ENCODE results near the gene GHDC. TPM values are rescaled to one million over a fixed set of nuclear protein-coding genes. Genes with fewer than 3 reads are reported as not detected.

The GHDC gene
- total and polyA plus RNA-seq, 2 of the 8 experiments (the other 6 are each of a cell fraction or from before 2014, with no cell fraction given) = 7.4 to 8.1 TPM

GRCh38 chr17:42163113-42163512 is 31.2 kb downstream of the GHDC start:
- Histone ChIP-seq H4K20me1 (replicated peaks in 1 of 2; ENCODE audit: control insufficient read depth in 1 of 2, insufficient read depth in 2 of 2, low read length in 2 of 2) (no peaks in the 10 kb centered on the region), H3K4me1 (replicated peaks in 1 of 4; ENCODE audit: control insufficient read depth in 3 of 4, insufficient read depth in 4 of 4, low read length in 3 of 4) (no peaks in the 10 kb centered on the region; a peak in 2 of 7 replicates), H2BK5ac (ENCODE audit: low read depth, low read length) (no peak overlapping the region), H2BK20ac (ENCODE audit: low read length) (no peak overlapping the region; the same call in 1 of the 2 replicates), H2AFZ (ENCODE audit: low read length) (no peak overlapping the region), H3K4me3 (ENCODE audit: extremely low read depth in 1 of 4, insufficient read depth in 2 of 4, low read depth in 3 of 4, low read length in 4 of 4) (no peak overlapping the region), H4K8ac (ENCODE audit: extremely low read depth, insufficient read depth, low read length) (peak overlapping the region; percentile 87; the same call in 1 of the 2 replicates), H2AK5ac (ENCODE audit: low read depth, low read length) (no peak overlapping the region), H3K27me3 (replicated peaks in 1 of 4; ENCODE audit: control insufficient read depth in 3 of 4, extremely low read depth in 1 of 4, insufficient read depth in 3 of 4, low read length in 3 of 4) (no peaks in the 10 kb centered on the region), H2BK120ac (replicated peaks; ENCODE audit: low read depth, low read length) (no peak overlapping the region), H3K14ac (ENCODE audit: insufficient read length) (no peak overlapping the region), H3K79me2 (ENCODE audit: control insufficient read depth in 1 of 2, insufficient read depth in 2 of 2, low read length in 2 of 2) (no peaks in the 10 kb centered on the region), H4K91ac (replicated peaks; ENCODE audit: insufficient read length, low read length) (no peak overlapping the region), H3K4ac (replicated peaks; ENCODE audit: insufficient read length, low read depth, low read length) (no peak overlapping the region), H2BK15ac (ENCODE audit: low read length) (no peak overlapping the region), H3K36me3 (ENCODE audit: control insufficient read depth in 2 of 4, insufficient read depth in 4 of 4, low read length in 3 of 4) (no peaks in the 10 kb centered on the region), H3K27ac (ENCODE audit: low read depth, low read length) (no peak overlapping the region), H4K5ac (ENCODE audit: insufficient read length, low read depth, low read length) (no peak overlapping the region), H3K9me3 (ENCODE audit: insufficient read depth in 2 of 2, low read depth in 1 of 2, low read length in 1 of 2) (no peaks in the 10 kb centered on the region), H3K56ac (replicated peaks; ENCODE audit: insufficient read length, low read depth, low read length) (no peak overlapping the region), H2BK12ac (ENCODE audit: low read depth, low read length) (no peak overlapping the region), H3K79me1 (ENCODE audit: low read depth, low read length) (no peaks in the 10 kb centered on the region), H3K23me2 (ENCODE audit: low read depth, low read length) (no peaks in the 10 kb centered on the region), H3K18ac (ENCODE audit: extremely low read depth, low read length) (no peak overlapping the region), H3K23ac (ENCODE audit: insufficient read length) (no peak overlapping the region), H3K4me2 (ENCODE audit: insufficient read depth in 1 of 2, low read depth in 2 of 2, low read length in 2 of 2) (no peak overlapping the region), H3K9ac (replicated peaks in 1 of 4; ENCODE audit: extremely low read depth in 1 of 4, low read depth in 3 of 4, low read length in 3 of 4) (no peak overlapping the region)
- ChIA-PET POLR2A (ENCODE audit: partially characterized antibody) (interaction anchor here (0.7 to 1.0 kb wide), 2 partner anchors 9 to 42 kb away, joined by 3 read pairs; partner anchors contain the start of gene KAT2A), CTCF (ENCODE audit: partially characterized antibody) (interaction anchor here (1.0 to 3.9 kb wide), 25 partner anchors 8 to 146 kb away, joined by 3 to 34 read pairs (median 6); partner anchors contain the start of genes DHX58, HSPB9 and KCNH4)
- peak; percentile 79 for FAIRE-seq
- peak in 1 of 2 experiments; percentile 94 for DNase-seq (ENCODE audit: low read depth in 1 of 2, low spot score in 2 of 2)
- 61% methylated on average over 8 of the region's 8 CpGs; no CpG with 5 or more reads in 1 of the 2 experiments for WGBS, 2 experiments (ENCODE audit: extremely low coverage in 1 of 2, insufficient coverage in 1 of 2, insufficient read length in 1 of 2, insufficient replicate concordance in 2 of 2, low coverage in 1 of 2, low lambda C conversion rate in 2 of 2, missing lambda C conversion rate in 1 of 2)
- TF ChIP-seq NANOG (IDR thresholded peaks at IDR 0.05; ENCODE audit: insufficient read depth, low read depth, low read length, poor library complexity, severe bottlenecking) = no peak
- TF ChIP-seq SP4 (IDR thresholded peaks at IDR 0.05; ENCODE audit: low read length) = no peak
- TF ChIP-seq SIX5 (IDR thresholded peaks at IDR 0.05; ENCODE audit: low read depth, low read length) = no peak
- no peak for TF ChIP-seq BRCA1 (IDR thresholded peaks at IDR 0.05; ENCODE audit: low read depth, low read length)
- TF ChIP-seq NRF1 (IDR thresholded peaks at IDR 0.05; ENCODE audit: low read depth, low read length) = no peak
- TF ChIP-seq GABPA (IDR thresholded peaks at IDR 0.05; ENCODE audit: borderline replicate concordance, insufficient read depth, low read length) = peak; percentile 46; the same call in 1 of the 2 replicates
- TF ChIP-seq CBX8 (IDR thresholded peaks at IDR 0.05; ENCODE audit: borderline replicate concordance, low read depth, low read length) = no peak
- no peak for TF ChIP-seq JUND (IDR thresholded peaks at IDR 0.05; ENCODE audit: low read length)
- TF ChIP-seq ZNF274 (IDR thresholded peaks at IDR 0.05; ENCODE audit: borderline replicate concordance, extremely low read depth, low read length) = no peak
- TF ChIP-seq MAFK (IDR thresholded peaks at IDR 0.05; ENCODE audit: low read depth, low read length) = no peak
- no peak for TF ChIP-seq SP2 (IDR thresholded peaks at IDR 0.05; ENCODE audit: low read length)
- no peak for TF ChIP-seq PHF8 (conservative IDR thresholded peaks at IDR 0.05; ENCODE audit: low read depth, low read length)
- TF ChIP-seq, protein P1, sequence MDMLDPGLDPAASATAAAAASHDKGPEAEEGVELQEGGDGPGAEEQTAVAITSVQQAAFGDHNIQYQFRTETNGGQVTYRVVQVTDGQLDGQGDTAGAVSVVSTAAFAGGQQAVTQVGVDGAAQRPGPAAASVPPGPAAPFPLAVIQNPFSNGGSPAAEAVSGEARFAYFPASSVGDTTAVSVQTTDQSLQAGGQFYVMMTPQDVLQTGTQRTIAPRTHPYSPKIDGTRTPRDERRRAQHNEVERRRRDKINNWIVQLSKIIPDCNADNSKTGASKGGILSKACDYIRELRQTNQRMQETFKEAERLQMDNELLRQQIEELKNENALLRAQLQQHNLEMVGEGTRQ (IDR thresholded peaks at IDR 0.05; ENCODE audit: low read length) = no peak
